H9 (cell line): ENCODE measurements around the gene KRTAP10-10. TPM values are rescaled to one million over a fixed set of nuclear protein-coding genes. Genes with fewer than 3 reads are reported as not detected.
"Not testable (repeated sequence)": the region's sequence is repeated elsewhere in the genome, so short reads cannot be mapped to it uniquely, and the experiment has no call there.

Source experiments
- DNase-seq: peaks from one replicate; pipeline ENCODE4 v3.0.0-alpha.2; 2017
- H2AFZ ChIP-seq: one replicate; pipeline ENCODE4 v1.6.1; 2013; ENCODE audit warnings: mild to moderate bottlenecking, low read length, control low read depth, moderate library complexity
- H2AK5ac ChIP-seq: 2 replicates; pipeline ENCODE4 v1.6.1; 2013; ENCODE audit warnings: low read length, control low read depth, mixed read lengths; ENCODE audit not compliant: insufficient read length
- H2BK120ac ChIP-seq: one replicate; pipeline ENCODE4 v1.6.1; 2013; ENCODE audit warnings: low read depth, mild to moderate bottlenecking, low read length, control low read depth, inconsistent platforms; ENCODE audit not compliant: poor library complexity, severe bottlenecking
- H2BK12ac ChIP-seq: 2 replicates; pipeline ENCODE4 v1.6.1; 2013; ENCODE audit warnings: low read length, control low read depth, mixed read lengths, low read depth; ENCODE audit not compliant: insufficient read length
- H2BK15ac ChIP-seq: 2 replicates; pipeline ENCODE4 v1.6.1; 2013; ENCODE audit warnings: low read depth, low read length, control low read depth
- H2BK20ac ChIP-seq: one replicate; pipeline ENCODE4 v1.6.1; 2013; ENCODE audit warnings: low read depth, mild to moderate bottlenecking, low read length, control low read depth, inconsistent platforms; ENCODE audit not compliant: poor library complexity, severe bottlenecking
- H2BK5ac ChIP-seq: 2 replicates; pipeline ENCODE4 v1.6.1; 2013; ENCODE audit warnings: low read length, control low read depth, mixed read lengths; ENCODE audit not compliant: insufficient read length
- H3K14ac ChIP-seq: 2 replicates; pipeline ENCODE4 v1.6.1; 2013; ENCODE audit warnings: low read length, control low read depth; ENCODE audit not compliant: insufficient read depth
- H3K18ac ChIP-seq: 2 replicates; pipeline ENCODE4 v1.6.1; 2013; ENCODE audit warnings: low read depth, mild to moderate bottlenecking, mixed read lengths, low read length, control low read depth; ENCODE audit not compliant: insufficient read length
- H3K23ac ChIP-seq: 2 replicates; pipeline ENCODE4 v1.6.1; 2013; ENCODE audit warnings: low read length, control low read depth, mixed read lengths, low read depth; ENCODE audit not compliant: insufficient read length
- H3K23me2 ChIP-seq: 2 replicates; pipeline ENCODE4 v1.6.1; 2013; ENCODE audit warnings: low read depth, mild to moderate bottlenecking, mixed read lengths, low read length, control low read depth; ENCODE audit not compliant: insufficient read length, poor library complexity, severe bottlenecking
- H3K27ac ChIP-seq: 2 replicates; pipeline ENCODE4 v1.5.1; 2013; ENCODE audit warnings: low read length, control low read depth, mixed read lengths, low read depth; ENCODE audit not compliant: insufficient read length
- H3K27me3 ChIP-seq: 2 replicates; pipeline ENCODE4 v1.6.1; 2013; ENCODE audit warnings: low read length, control low read depth, inconsistent platforms; ENCODE audit not compliant: insufficient read depth
- H3K4ac ChIP-seq: 2 replicates; pipeline ENCODE4 v1.6.1; 2013; ENCODE audit warnings: low read depth, mild to moderate bottlenecking, control low read depth, inconsistent platforms, low read length, moderate library complexity
- H3K4me1 ChIP-seq: 2 replicates; pipeline ENCODE4 v1.6.1; 2013; ENCODE audit warnings: low read length, control low read depth, inconsistent platforms; ENCODE audit not compliant: insufficient read depth
- H3K4me2 ChIP-seq: 2 replicates; pipeline ENCODE4 v1.6.1; 2013; ENCODE audit warnings: low read length, control low read depth, mixed read lengths; ENCODE audit not compliant: insufficient read length, insufficient read depth
- H3K56ac ChIP-seq: 2 replicates; pipeline ENCODE4 v1.6.1; 2013; ENCODE audit warnings: low read depth, mild to moderate bottlenecking, mixed read lengths, low read length, control low read depth; ENCODE audit not compliant: insufficient read length
- H3K79me1 ChIP-seq: 2 replicates; pipeline ENCODE4 v1.6.1; 2013; ENCODE audit warnings: low read depth, mild to moderate bottlenecking, moderate library complexity, low read length, control low read depth, inconsistent platforms; ENCODE audit not compliant: insufficient read depth, poor library complexity, severe bottlenecking
- H3K79me2 ChIP-seq: 2 replicates; pipeline ENCODE4 v1.6.1; 2013; ENCODE audit warnings: low read length, control low read depth, inconsistent platforms; ENCODE audit not compliant: insufficient read depth
- H3K9ac ChIP-seq: 2 replicates; pipeline ENCODE4 v1.6.1; 2013; ENCODE audit warnings: low read length, control low read depth, mixed read lengths; ENCODE audit not compliant: insufficient read length; ENCODE audit errors: extremely low read depth
- H3K9me3 ChIP-seq: one replicate; pipeline ENCODE4 v1.6.1; 2013; ENCODE audit warnings: low read depth, low read length, inconsistent platforms; ENCODE audit not compliant: control insufficient read depth
- H3T11ph ChIP-seq: one replicate; pipeline ENCODE4 v1.6.1; 2013; ENCODE audit warnings: mild to moderate bottlenecking, low read length, control low read depth, inconsistent platforms
- H4K20me1 ChIP-seq: one replicate; pipeline ENCODE4 v1.6.1; 2013; ENCODE audit not compliant: control insufficient read depth, insufficient read length, insufficient read depth
- H4K5ac ChIP-seq: 2 replicates; pipeline ENCODE4 v1.6.1; 2013; ENCODE audit warnings: low read depth, mild to moderate bottlenecking, mixed read lengths, low read length, control low read depth; ENCODE audit not compliant: insufficient read length
- H4K8ac ChIP-seq: replicated peaks from 2 replicates; pipeline ENCODE4 v1.6.1; 2013; ENCODE audit warnings: low read length, control low read depth, mixed read lengths, low read depth; ENCODE audit not compliant: insufficient read length
- H4K91ac ChIP-seq: 2 replicates; pipeline ENCODE4 v1.6.1; 2013; ENCODE audit warnings: low read depth, mild to moderate bottlenecking, moderate library complexity, mixed read lengths, low read length, control low read depth; ENCODE audit not compliant: insufficient read length
- H3K27ac Mint-ChIP-seq, 3 experiments: 2 replicates in 2 of 3; 3 replicates in 1 of 3; pipeline ENCODE4 v1.8.0; 2020 to 2021; ENCODE audit warnings: mixed read lengths in 3 of 3, mild to moderate bottlenecking in 1 of 3, moderate library complexity in 1 of 3
- H3K27me3 Mint-ChIP-seq: 2 replicates; pipeline ENCODE4 v1.8.0; 2021; ENCODE audit warnings: low read depth, mild to moderate bottlenecking, moderate library complexity, mixed read lengths
- H3K36me3 Mint-ChIP-seq, 3 experiments: 2 replicates in 2 of 3; 3 replicates in 1 of 3; pipeline ENCODE4 v1.8.0; 2020 to 2021; ENCODE audit warnings: low read depth in 3 of 3, mixed read lengths in 3 of 3; ENCODE audit not compliant: insufficient read depth in 1 of 3
- H3K4me1 Mint-ChIP-seq, 2 experiments: 2 replicates each; pipeline ENCODE4 v1.8.0; 2020; ENCODE audit warnings: mixed read lengths in 2 of 2
- H3K4me3 Mint-ChIP-seq, 2 experiments: 2 replicates in 1 of 2; 3 replicates in 1 of 2; pipeline ENCODE4 v1.8.0; 2020 to 2021; ENCODE audit warnings: mild to moderate bottlenecking in 2 of 2, mixed read lengths in 2 of 2, moderate library complexity in 1 of 2
- H3K9me3 Mint-ChIP-seq, 2 experiments: 2 replicates in 1 of 2; 3 replicates in 1 of 2; pipeline ENCODE4 v1.8.0; 2020; ENCODE audit warnings: mild to moderate bottlenecking in 2 of 2, mixed read lengths in 2 of 2, moderate library complexity in 1 of 2
- CTCF ChIP-seq: fragments of 200-600 bp; sonication (generic); conservative IDR thresholded peaks from 3 replicates; pipeline ENCODE4 v1.8.0; 2021; ENCODE audit warnings: antibody characterized with exemption, mild to moderate bottlenecking
- WGBS: extraction: QIAGEN DNeasy Blood & Tissue Kit; methylation state at CpG from one replicate; pipeline ENCODE4 v1.1.7; 2013; ENCODE audit warnings: missing lambda C conversion rate, low lambda C conversion rate, mixed read lengths; ENCODE audit not compliant: insufficient read length; ENCODE audit errors: extremely low coverage; 5-methylcytosine and 5-hydroxymethylcytosine counted together
- total RNA-seq: library from RNA; stranded (reverse); gene quantifications from 2 replicates; pipeline ENCODE4 v1.2.1, GENCODE V29; 2021

Gene KRTAP10-10
- total RNA-seq, 1 experiment from 2014 or later, result not detected

GRCh38 chr21:44609193-44609592 lies 28.0 kb upstream of the KRTAP10-10 start:
- Histone ChIP-seq H3K18ac (no peak overlapping the region), H2BK12ac (no peak overlapping the region), H4K91ac (no peak overlapping the region), H2BK15ac (no peak overlapping the region), H4K20me1 (no peaks in the 10 kb centered on the region), H2BK20ac (no peak overlapping the region), H2BK5ac (no peak overlapping the region), H3K23me2 (no peaks in the 10 kb centered on the region), H3K79me2 (no peaks in the 10 kb centered on the region), H3K4ac (no peak overlapping the region), H3K4me1 (no peaks in the 10 kb centered on the region), H3K79me1 (no peaks in the 10 kb centered on the region), H3K23ac (no peak overlapping the region), H3K14ac (no peak overlapping the region), H3K4me2 (no peak overlapping the region), H3K27ac (no peak overlapping the region), H3K27me3 (no peaks in the 10 kb centered on the region), H2BK120ac (no peak overlapping the region), H2AK5ac (no peak overlapping the region), H3T11ph (no peak overlapping the region), H4K8ac (no peak overlapping the region), H3K56ac (no peak overlapping the region), H3K9me3 (peaks cover 9% of the 10 kb centered on the region), H3K9ac (no peak overlapping the region), H2AFZ (no peak overlapping the region), H4K5ac (no peak overlapping the region)
- DNase-seq, result no peak
- TF ChIP-seq CTCF, result no peak
- H3K4me3 Mint-ChIP-seq, result no peak overlapping the region
- peaks cover 33 to 39% of the 10 kb centered on the region in 2 experiments for H3K9me3 Mint-ChIP-seq
- no peak overlapping the region for H3K27ac Mint-ChIP-seq
- H3K27me3 Mint-ChIP-seq, result peaks cover 11% of the 10 kb centered on the region
- no peaks in the 10 kb centered on the region for H3K4me1 Mint-ChIP-seq
- H3K36me3 Mint-ChIP-seq, result peaks cover 8 to 26% (median 21%) of the 10 kb centered on the region in 3 experiments

GRCh38 chr21:44610157-44610843 lies 26.9 kb upstream of the KRTAP10-10 start:
- H2BK120ac ChIP-seq, H2BK12ac ChIP-seq, H3K23ac ChIP-seq, H2BK15ac ChIP-seq, DNase-seq, H3K27me3 Mint-ChIP-seq, H2BK20ac ChIP-seq, H3K79me1 ChIP-seq, H2AFZ ChIP-seq, H3K4me3 Mint-ChIP-seq, H3K56ac ChIP-seq, H3K27me3 ChIP-seq, H3K4me1 Mint-ChIP-seq, H3T11ph ChIP-seq, H4K5ac ChIP-seq, H3K79me2 ChIP-seq, H3K23me2 ChIP-seq, H3K18ac ChIP-seq, H4K20me1 ChIP-seq, H2AK5ac ChIP-seq, H3K14ac ChIP-seq, H2BK5ac ChIP-seq, H3K9ac ChIP-seq, H3K9me3 ChIP-seq, H3K4ac ChIP-seq, H3K4me2 ChIP-seq, H3K27ac ChIP-seq, H3K4me1 ChIP-seq, H4K8ac ChIP-seq, H3K27ac Mint-ChIP-seq, H4K91ac ChIP-seq: not testable (repeated sequence)
- Mint-ChIP-seq H3K36me3 (peaks cover 8 to 26% (median 21%) of the 10 kb centered on the region in 3 experiments), H3K9me3 (peaks cover 33 to 39% of the 10 kb centered on the region in 2 experiments)
- no CpG with 5 or more reads among the region's 7 CpGs for WGBS
